SJCRH30 (cell line): ENCODE measurements around the gene ITGA5. TPM values are rescaled to one million over a fixed set of nuclear protein-coding genes. Genes with fewer than 3 reads are reported as not detected.

Experiments used
- DNase-seq, 2 experiments: peaks; one replicate each; pipeline ENCODE4 v3.0.0-alpha.2; 2015 to 2020
- H3K27ac ChIP-seq: fragments of 250-450 bp; sonication (Bioruptor Pico); 2 replicates; pipeline ENCODE4 v1.5.1; 2020; ENCODE audit warnings: mild to moderate bottlenecking, moderate library complexity
- H3K27me3 ChIP-seq: fragments of 250-450 bp; sonication (Bioruptor Pico); 2 replicates; pipeline ENCODE4 v1.5.1; 2020; ENCODE audit warnings: mild to moderate bottlenecking, moderate library complexity
- H3K36me3 ChIP-seq: fragments of 250-450 bp; sonication (Bioruptor Pico); 2 replicates; pipeline ENCODE4 v1.5.1; 2020; ENCODE audit warnings: mild to moderate bottlenecking, moderate library complexity
- H3K4me1 ChIP-seq: fragments of 250-450 bp; sonication (Bioruptor Pico); 2 replicates; pipeline ENCODE4 v1.5.1; 2020; ENCODE audit warnings: mild to moderate bottlenecking, moderate library complexity
- H3K4me3 ChIP-seq: fragments of 250-450 bp; sonication (Bioruptor Pico); 2 replicates; pipeline ENCODE4 v1.5.1; 2020; ENCODE audit warnings: mild to moderate bottlenecking, moderate library complexity
- H3K9me3 ChIP-seq: fragments of 250-450 bp; sonication (Bioruptor Pico); replicated peaks from 2 replicates; pipeline ENCODE4 v1.5.1; 2020; ENCODE audit warnings: mild to moderate bottlenecking, moderate library complexity
- total RNA-seq: library from RNA; depleted of rRNA; stranded (reverse); fragments of >200 nt; shearing (Covaris generic); gene quantifications from 2 replicates; pipeline ENCODE4 v1.2.3, GENCODE V29; 2014

The ITGA5 gene
- total RNA-seq, 1 experiment from 2014 or later: 38.1 TPM

DNA sequence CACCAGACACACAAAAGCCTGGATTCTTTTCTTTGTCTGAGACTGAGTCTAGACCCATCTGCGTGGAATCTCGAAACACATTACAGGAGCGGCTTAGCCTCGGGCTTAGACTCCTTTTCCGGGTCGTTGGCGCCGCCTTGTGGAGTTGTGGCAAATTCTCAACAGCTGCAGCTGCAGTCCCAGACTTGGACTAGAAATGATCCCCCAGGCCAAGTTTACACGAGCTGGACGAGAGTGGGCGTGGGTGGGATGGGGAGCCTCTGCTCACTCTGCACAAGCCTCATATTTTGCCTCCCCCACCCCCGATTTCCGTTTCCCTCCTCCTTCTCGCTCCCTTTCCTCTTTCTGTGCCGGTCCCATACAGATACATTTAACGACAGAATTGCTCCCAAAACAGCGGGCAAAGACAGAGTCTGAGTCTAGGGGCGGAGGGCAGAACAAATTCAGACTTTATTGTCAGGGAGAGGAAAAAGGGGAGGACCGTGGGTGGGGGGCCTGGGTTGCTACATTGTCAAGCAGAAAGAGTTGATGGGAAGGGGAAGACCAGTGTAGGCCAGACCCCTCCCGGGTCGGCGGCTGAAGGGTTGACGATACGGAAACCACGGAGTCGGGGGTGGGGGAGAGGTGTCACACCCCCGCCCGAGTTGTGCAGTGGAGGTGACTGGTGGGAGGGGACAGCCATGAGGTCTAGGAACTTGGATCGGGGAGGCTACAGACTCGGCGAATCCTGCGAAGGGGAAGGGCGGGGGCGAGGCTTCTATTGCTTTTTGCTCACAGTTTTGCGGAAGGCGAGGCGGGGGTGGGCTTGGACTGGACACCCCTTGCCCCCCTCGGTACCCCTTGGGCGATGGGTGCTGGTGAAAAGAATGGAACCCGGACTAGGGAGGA is 50.1 kb downstream of the ITGA5 start:
- DNase-seq: peak; percentile 87 to 93
- Histone ChIP-seq H3K27me3 (no peaks in the 10 kb centered on the region), H3K27ac (peak overlapping the region; percentile 50), H3K36me3 (no peaks in the 10 kb centered on the region), H3K4me3 (peak overlapping the region; percentile 20; the same call in 1 of the 2 replicates), H3K4me1 (peaks cover 33% of the 10 kb centered on the region), H3K9me3 (no peaks in the 10 kb centered on the region)

DNA sequence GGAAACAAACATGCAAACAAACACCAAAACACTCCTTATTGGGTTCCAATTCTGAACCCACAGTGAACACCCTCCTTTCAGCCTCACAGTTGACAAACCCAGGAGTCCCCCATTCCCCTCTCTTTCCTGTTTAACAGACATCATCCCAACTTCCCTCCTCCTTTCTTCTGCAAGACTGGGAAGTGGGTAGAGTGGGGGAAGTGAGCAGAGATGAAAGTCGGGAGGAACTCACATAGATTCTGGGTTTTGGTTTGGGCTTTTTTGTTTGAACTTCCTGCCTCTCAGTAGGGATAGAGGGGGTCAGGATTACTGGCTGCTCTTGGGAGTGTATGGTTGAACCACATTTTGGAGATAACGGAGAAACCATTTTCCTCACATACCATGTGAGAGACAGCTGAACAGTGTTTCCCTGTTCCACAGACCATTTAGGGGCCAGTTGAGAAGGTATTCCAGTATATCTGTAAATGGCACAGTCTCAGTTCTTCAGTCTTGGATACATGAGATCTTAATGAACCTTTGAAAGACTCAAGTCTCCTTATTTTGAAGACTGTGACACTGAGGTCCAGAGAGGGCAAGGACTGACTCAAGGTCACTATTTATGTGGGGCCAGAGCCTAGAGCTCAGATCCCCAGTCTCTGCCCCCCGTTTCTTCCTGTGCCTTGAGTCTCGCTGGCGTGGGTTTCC is 50.9 kb downstream of the ITGA5 start:
- Histone ChIP-seq H3K4me3 (peak overlapping the region; percentile 20; the same call in 1 of the 2 replicates), H3K4me1 (peaks cover 27% of the 10 kb centered on the region), H3K9me3 (no peaks in the 10 kb centered on the region), H3K36me3 (no peaks in the 10 kb centered on the region), H3K27ac (peak overlapping the region; percentile 50), H3K27me3 (no peaks in the 10 kb centered on the region)
- no peak for DNase-seq

DNA sequence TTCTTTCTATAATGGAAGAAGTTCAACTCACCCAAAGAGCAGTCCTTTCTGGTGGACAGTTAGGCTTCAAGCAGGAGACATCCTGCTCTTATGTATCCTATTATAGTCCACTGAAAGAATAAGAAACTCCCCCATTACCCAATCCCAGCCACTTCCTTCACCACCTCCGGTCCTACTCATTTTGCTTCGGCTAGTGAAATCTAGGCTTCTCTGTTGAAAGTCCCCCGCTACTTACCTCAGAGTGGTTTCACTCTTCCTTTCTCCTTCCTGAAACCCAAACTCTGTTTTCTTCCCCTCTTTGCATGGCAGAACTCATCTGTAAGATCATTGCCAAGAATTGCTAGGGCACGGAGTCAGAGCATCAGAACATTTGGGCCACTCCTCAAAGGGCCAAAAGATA is 54.7 kb downstream of the ITGA5 start, which contains the start of gene GPR84:
TSS of gene GPR84 (minus strand) at position 74 of the 400 bp plus-strand sequence. CDS start 635 bp downstream, outside the sequence.
- H3K27me3 ChIP-seq: no peaks in the 10 kb centered on the region
- peaks cover 19% of the 10 kb centered on the region for H3K4me1 ChIP-seq
- no peaks in the 10 kb centered on the region for H3K36me3 ChIP-seq
- no peak for DNase-seq
- no peak within 1 kb of the TSS for H3K27ac ChIP-seq
- H3K9me3 ChIP-seq: no peaks in the 10 kb centered on the region
- no peak within 1 kb of the TSS for H3K4me3 ChIP-seq

DNA sequence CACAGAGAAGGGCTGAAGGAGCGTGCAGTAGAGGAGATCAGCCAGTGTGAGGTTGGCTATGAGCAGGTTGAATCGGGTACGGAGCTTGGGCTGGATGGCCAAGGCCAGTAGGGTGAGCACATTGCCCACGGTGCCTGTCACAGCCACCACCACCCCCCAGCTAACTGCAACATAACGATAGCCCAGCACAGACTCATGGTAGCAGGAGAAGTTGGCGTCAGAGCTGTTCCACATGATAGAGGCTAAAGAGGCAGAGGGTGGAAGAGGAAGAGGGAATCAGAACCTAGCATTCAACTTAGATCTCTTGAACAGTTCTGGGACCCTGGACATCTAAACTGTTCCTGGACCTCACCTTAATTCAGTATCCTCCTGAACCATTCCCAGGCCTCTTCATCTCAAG is 55.4 kb downstream of the ITGA5 start:
- H3K4me3 ChIP-seq: no peak overlapping the region
- H3K27me3 ChIP-seq: no peaks in the 10 kb centered on the region
- no peak overlapping the region for H3K27ac ChIP-seq
- H3K4me1 ChIP-seq: peaks cover 19% of the 10 kb centered on the region
- no peaks in the 10 kb centered on the region for H3K36me3 ChIP-seq
- no peak for DNase-seq
- H3K9me3 ChIP-seq: no peaks in the 10 kb centered on the region

DNA sequence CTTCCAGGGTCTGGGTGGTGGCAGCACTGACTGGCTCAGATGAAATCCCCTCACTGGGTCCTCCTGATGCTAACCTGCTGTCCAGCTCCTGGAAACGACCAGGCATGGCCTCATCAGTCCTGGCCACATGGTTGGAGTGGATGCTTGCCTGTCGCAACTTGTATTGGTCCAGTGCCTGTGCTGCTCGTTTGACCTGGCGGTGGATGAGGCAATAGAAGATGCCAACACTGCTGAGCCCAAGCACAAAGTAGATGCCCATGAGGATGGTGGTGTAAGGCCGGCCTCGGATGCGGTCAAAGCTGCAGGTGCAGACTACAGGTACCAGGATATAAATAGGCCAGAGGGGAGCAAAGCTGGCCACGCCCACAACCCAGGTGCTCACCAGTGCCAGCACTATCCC is 56.0 kb downstream of the ITGA5 start:
- Histone ChIP-seq H3K9me3 (no peaks in the 10 kb centered on the region), H3K4me1 (peaks cover 14% of the 10 kb centered on the region), H3K4me3 (no peak overlapping the region), H3K27me3 (no peaks in the 10 kb centered on the region), H3K36me3 (no peaks in the 10 kb centered on the region), H3K27ac (no peak overlapping the region)
- no peak for DNase-seq

DNA sequence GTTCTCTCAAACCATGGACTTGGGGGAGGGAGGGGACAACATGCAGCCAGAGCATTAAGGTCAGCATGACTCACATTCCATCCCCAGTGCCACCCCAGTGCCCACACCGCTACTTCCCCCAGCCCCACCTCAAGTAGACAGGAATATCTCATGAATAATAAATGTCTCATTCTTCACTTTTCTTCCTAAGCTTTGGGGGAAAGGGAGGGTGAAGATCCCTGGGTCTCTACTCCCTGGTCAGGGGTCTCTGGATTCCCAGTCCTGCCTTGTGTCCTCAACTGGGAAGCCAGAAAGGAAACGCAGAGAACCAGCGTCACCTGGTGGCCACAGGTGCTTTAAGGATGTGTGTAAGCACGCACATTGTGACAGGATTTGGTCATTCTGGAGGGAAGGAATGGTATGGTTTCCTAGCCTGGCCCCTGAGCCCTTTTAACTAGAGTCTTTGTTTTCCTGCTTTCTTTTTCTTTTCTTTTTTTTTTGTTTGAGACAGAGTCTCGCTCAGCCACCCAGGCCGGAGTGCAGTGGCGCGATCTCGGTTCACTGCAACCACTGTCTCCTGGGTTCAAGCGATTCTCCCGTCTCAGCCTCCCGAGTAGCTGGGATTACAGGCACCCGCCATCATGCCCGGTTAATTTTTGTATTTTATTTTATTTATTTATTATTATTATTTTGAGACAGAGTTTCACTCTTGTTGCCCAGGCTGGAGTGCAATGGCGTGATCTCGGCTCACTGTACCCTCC is 58.2 kb downstream of the ITGA5 start:
- Histone ChIP-seq H3K27ac (no peak overlapping the region; the same call in 1 of the 2 replicates), H3K4me1 (peaks cover 23% of the 10 kb centered on the region), H3K9me3 (no peaks in the 10 kb centered on the region), H3K4me3 (no peak overlapping the region), H3K36me3 (no peaks in the 10 kb centered on the region), H3K27me3 (no peaks in the 10 kb centered on the region)
- peak; percentile 84 to 91 for DNase-seq

DNA sequence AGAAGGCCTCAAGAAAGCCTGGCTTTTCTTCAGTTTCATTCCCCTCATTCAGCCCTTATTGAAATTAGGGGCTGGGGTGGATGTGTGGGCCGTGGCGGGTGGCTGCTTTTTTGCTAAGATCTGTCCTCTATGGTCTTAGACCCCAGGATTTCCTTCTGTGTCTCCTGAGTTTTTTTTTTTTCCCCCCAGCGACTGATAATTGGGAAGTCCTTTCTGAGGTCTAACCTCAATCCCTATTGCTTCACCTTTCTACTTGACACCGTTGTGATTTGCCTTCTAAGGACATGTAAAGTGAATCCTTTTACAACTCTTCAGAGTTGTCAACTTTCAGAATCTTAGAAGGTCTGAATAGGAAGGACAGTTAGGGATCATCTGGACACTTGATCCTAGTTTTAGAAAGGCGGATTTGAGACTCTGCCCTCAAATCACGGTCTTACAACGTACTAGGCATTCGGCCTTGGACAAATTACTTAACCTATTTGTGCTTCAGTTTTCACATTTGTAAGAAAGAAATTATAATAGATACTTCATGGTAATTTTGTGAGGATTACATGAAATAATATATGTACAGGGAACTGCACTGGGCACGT is 59.2 kb downstream of the ITGA5 start:
- H3K36me3 ChIP-seq: no peaks in the 10 kb centered on the region
- H3K4me3 ChIP-seq: peak overlapping the region; percentile 66
- DNase-seq: no peak
- no peaks in the 10 kb centered on the region for H3K9me3 ChIP-seq
- H3K27me3 ChIP-seq: no peaks in the 10 kb centered on the region
- H3K4me1 ChIP-seq: peaks cover 34% of the 10 kb centered on the region
- H3K27ac ChIP-seq: peak overlapping the region; percentile 90

DNA sequence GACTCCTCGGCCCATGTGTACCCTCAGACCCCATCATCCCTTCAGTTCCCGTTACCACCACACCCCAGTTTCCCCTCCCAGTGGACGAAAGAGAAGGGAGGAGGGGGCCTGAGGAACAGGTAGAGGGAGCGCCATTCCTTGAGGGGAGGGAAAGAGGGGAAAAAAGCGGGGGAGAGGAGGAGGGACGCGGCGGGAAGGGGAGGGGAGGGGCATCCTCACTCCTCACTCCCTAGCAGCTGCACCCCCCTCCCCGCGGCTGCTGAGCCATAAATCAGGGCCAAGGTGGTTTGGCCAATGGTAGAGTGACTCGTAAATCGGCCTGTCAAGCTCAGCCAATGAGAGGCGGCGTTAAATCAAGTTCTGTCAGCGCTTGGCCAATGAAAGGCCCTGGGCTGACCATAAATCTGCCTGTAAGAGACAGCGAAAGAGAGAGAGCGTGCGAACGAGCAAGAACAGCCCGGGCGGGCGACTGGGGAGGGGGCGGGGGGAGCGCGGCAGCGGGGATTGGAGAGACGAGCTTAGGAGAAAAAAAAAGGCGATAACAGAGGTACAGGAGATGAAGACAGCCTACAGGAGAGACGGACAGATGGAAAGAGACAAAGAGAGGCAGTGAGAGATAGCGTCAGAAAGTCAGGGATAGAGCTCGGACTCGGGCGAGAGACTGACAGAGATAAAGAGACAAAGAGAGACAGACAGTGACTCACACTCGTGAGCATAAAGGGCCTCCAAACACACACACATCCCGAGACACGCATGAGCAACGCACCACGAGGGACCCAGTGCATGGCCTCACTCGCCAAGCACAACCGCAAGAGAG is 59.9 kb downstream of the ITGA5 start:
- Histone ChIP-seq H3K36me3 (no peaks in the 10 kb centered on the region), H3K27me3 (no peaks in the 10 kb centered on the region), H3K9me3 (no peaks in the 10 kb centered on the region), H3K4me3 (peak overlapping the region; percentile 66), H3K27ac (peak overlapping the region; percentile 90), H3K4me1 (peaks cover 37% of the 10 kb centered on the region)
- DNase-seq: peak; percentile 98 to 99

DNA sequence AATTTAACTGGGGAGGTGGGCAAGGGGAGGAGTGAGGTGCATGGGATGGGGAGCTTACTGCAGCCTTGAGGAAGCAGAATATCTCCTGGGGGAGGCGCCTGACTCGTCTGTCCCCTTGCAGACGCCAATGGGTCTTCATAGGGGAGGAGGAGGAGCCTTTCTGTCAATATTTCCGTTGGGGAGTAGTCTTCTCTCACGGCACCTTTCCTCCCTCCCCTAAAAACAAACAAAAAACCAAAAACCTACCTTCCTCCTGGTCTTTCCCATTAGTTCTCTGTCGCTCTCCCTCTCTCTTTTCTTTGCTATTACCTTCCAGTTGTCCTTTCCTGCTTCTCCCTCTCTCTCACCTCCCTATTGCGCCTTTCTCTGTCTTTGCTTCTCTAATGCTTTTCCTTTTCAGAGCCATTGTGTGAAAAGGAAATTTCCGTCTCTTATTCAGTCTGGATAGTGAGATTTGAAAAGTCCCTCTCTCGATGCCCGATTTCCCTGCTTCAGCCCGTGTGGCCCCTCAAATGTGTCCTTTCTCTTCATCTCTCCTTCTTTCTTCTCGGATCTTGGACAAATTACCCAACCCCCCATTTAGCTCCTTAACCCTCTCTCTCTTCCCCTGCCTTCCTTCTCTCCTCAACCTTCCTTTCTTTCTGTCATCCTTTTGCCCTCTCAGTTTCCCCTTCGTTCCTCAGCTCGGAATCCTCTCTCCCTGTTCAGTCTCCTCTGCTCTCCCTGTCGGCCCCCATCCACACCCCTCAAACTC is 60.7 kb downstream of the ITGA5 start:
- Histone ChIP-seq H3K9me3 (no peaks in the 10 kb centered on the region), H3K27me3 (no peaks in the 10 kb centered on the region), H3K4me3 (peak overlapping the region; percentile 66), H3K27ac (peak overlapping the region; percentile 90), H3K36me3 (no peaks in the 10 kb centered on the region), H3K4me1 (peaks cover 37% of the 10 kb centered on the region)
- DNase-seq: peak in 1 of 2 experiments; percentile 38

DNA sequence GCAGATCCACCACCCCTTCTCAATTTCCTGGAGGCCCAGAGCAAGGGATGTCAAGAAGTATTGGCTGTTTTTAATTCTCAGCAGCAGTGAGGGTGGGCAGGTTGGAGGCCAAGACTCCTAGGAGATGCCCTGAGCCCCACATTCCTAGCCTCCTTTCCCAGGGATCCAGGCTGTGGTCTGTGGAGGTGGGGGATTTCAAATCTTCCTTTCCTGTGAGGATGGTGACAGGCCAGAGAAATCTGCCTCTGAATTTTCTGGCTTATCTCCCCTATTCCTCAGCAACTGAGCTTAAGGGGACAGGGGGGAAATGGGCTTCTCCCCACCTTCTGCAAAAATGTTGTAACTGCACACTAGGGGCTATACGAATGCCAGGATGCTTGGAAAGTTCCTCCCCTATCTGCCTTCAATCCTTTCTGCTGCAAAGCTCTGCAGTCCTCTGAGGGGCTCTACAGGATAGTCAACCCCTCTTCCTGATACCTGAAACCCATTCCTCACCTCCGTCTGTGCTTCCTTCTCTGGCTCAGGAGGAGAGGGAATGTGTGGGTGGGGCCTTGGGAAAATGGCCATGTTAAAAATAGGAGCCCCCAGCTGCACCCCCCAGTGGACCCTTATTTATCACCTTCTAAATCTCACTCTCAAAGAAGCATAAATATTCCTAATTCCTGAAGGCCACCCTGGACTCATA is 61.4 kb downstream of the ITGA5 start:
- peaks cover 40% of the 10 kb centered on the region for H3K4me1 ChIP-seq
- H3K4me3 ChIP-seq: peak overlapping the region; percentile 66; the same call in 1 of the 2 replicates
- H3K27ac ChIP-seq: no peak overlapping the region; the same call in 1 of the 2 replicates
- H3K36me3 ChIP-seq: no peaks in the 10 kb centered on the region
- H3K27me3 ChIP-seq: no peaks in the 10 kb centered on the region
- no peak for DNase-seq
- no peaks in the 10 kb centered on the region for H3K9me3 ChIP-seq

DNA sequence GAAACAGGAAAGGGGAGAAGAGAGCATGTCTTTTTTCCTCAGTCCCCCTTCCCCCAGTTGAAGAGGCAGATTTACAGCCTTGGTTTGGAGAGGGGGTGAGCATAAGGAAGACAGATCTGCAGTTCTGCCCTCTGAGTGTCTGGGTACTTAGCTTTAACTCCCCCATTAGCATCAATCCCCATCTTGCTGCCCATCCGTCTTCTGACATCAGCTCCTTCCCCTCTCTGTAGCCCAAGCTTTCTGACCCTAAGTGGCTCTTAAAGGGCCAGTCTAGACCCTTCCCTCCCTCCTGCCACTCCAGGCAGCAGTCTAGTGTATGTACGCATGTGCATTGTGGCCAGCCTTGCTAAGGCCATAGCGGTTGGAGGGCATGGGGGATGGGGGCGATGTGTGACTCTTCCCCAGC is 62.1 kb downstream of the ITGA5 start:
- Histone ChIP-seq H3K4me1 (peaks cover 40% of the 10 kb centered on the region), H3K27me3 (no peaks in the 10 kb centered on the region), H3K9me3 (no peaks in the 10 kb centered on the region), H3K27ac (no peak overlapping the region), H3K4me3 (no peak overlapping the region), H3K36me3 (no peaks in the 10 kb centered on the region)
- DNase-seq: no peak

DNA sequence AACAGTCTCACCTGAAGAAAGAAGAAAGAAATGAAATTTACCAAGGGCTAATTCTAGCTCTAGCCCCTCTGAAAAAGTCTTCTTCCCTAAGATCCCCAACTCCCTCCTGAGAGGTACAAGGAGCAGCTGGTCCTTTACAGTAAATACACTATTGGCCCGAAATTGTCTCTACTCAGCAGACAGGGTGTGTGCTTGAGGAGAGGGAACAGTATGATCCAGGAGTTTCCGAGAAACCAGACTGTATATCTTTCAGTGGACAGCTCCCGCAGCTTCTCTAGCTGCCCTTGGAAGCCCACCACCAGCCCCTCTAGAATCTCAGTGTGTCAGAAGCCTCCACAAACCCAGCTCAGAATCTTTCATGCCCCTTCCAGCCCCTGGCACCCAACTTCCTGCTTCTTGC is 62.8 kb downstream of the ITGA5 start:
- Histone ChIP-seq H3K4me3 (no peak overlapping the region), H3K4me1 (peaks cover 40% of the 10 kb centered on the region), H3K27ac (peak overlapping the region; percentile 68; the same call in 1 of the 2 replicates), H3K9me3 (no peaks in the 10 kb centered on the region), H3K27me3 (no peaks in the 10 kb centered on the region), H3K36me3 (no peaks in the 10 kb centered on the region)
- no peak for DNase-seq
